Transverse colon (tissue), 4 donors: ENCODE measurements around the gene PPIC.

ENCODE experiments used
- CTCF ChIP-seq, 5 experiments: fragments of 200-600 bp in 3 of 5; fragments of 450-650 bp in 2 of 5; sonication (generic) in 3 of 5; IDR thresholded peaks; 1 replicate in 2 of 5; 2 replicates in 3 of 5; pipeline ENCODE4 v1.5.1; 2016 to 2017; ENCODE audit warnings: antibody characterized with exemption in 5 of 5, inconsistent platforms in 3 of 5, mild to moderate bottlenecking in 2 of 5, moderate library complexity in 1 of 5
- POLR2AphosphoS5 ChIP-seq, 3 donors: sonication (generic); formaldehyde crosslinking; IDR thresholded peaks; one replicate each; pipeline ENCODE4 v1.6.1; 2016; ENCODE audit warnings: antibody characterized with exemption in 3 of 3

GRCh38 chr5:122997294-122997693, 39.2 kb downstream of the PPIC start:
- no peak for TF ChIP-seq POLR2AphosphoS5 (IDR thresholded peaks at IDR 0.05)
- no peak for TF ChIP-seq CTCF (IDR thresholded peaks at IDR 0.05)
